HG03196 (cell line): ENCODE data around the gene EMILIN3.

Source experiments
- ATAC-seq: cut with Tn5 transposase; IDR thresholded peaks from one replicate; pipeline ENCODE4 v1.9.1; 2021; ENCODE audit not compliant: unreplicated experiment

EMILIN3 gene

GRCh38 chr20:41392295-41392694, 25.7 kb upstream of the EMILIN3 start:
- no peak for ATAC-seq

- ATAC-seq, result no peak
These were observed 25.0 kb upstream of the EMILIN3 start for GRCh38 chr20:41391587-41392001.

- ATAC-seq, result no peak
These were observed 24.3 kb upstream of the EMILIN3 start for GRCh38 chr20:41390889-41391288.

- ATAC-seq, result no peak
These were observed 20.8 kb upstream of the EMILIN3 start for GRCh38 chr20:41387444-41387851.

GRCh38 chr20:41386502-41387427, 20.1 kb upstream of the EMILIN3 start:
- no peak for ATAC-seq

- ATAC-seq, result no peak
These were observed 16.2 kb upstream of the EMILIN3 start for GRCh38 chr20:41382791-41383305.

- ATAC-seq, result no peak
These were observed 14.1 kb upstream of the EMILIN3 start for GRCh38 chr20:41380551-41381193.

- ATAC-seq, result no peak
These were observed 12.9 kb upstream of the EMILIN3 start for GRCh38 chr20:41379551-41379950.

GRCh38 chr20:41377275-41377674, 10.7 kb upstream of the EMILIN3 start:
- ATAC-seq, result no peak

- ATAC-seq, result no peak
These were observed 9.7 kb upstream of the EMILIN3 start for GRCh38 chr20:41376349-41376748.

- ATAC-seq, result no peak
These were observed 9.2 kb upstream of the EMILIN3 start for GRCh38 chr20:41375846-41376245.

- ATAC-seq, result no peak
These were observed 7.6 kb upstream of the EMILIN3 start for GRCh38 chr20:41373931-41374920.

GRCh38 chr20:41373251-41373783, 6.7 kb upstream of the EMILIN3 start:
- ATAC-seq, result no peak

- no peak for ATAC-seq
These were observed 4.8 kb upstream of the EMILIN3 start for GRCh38 chr20:41371371-41371770.

- no peak for ATAC-seq
These were observed 3.6 kb upstream of the EMILIN3 start for GRCh38 chr20:41370176-41370575.

GRCh38 chr20:41369673-41370072, 3.1 kb upstream of the EMILIN3 start:
- ATAC-seq, result no peak

- no peak for ATAC-seq
These were observed 1.3 kb upstream of the EMILIN3 start for GRCh38 chr20:41367956-41368355.

GRCh38 chr20:41367393-41367695, 726 bp upstream of the EMILIN3 start:
- ATAC-seq, result no peak

GRCh38 chr20:41365777-41366545, 657 bp downstream of the EMILIN3 start:
- no peak for ATAC-seq
